ENCODE results near the gene TACR2.
A peak's percentile ranks its signal among the peaks of the same experiment; 100 is the strongest.

The TACR2 gene

GRCh38 chr10:69387500-69387899 lies 29.2 kb downstream of the TACR2 start:
- DNase-seq, result no peak
- intact Hi-C loops (cut with DNase I), result no loop called here

GRCh38 chr10:69385454-69386350 lies 31.0 kb downstream of the TACR2 start:
- no peak for DNase-seq
- intact Hi-C loops (cut with DNase I), result no loop called here

GRCh38 chr10:69384320-69384719 lies 32.4 kb downstream of the TACR2 start:
- intact Hi-C loops (cut with DNase I), result no loop called here
- no peak for DNase-seq

- no peak for DNase-seq
- intact Hi-C loops (cut with DNase I), result no loop called here
These were observed 33.2 kb downstream of the TACR2 start for GRCh38 chr10:69383558-69383957.

- no peak for DNase-seq
- intact Hi-C loops (cut with DNase I), result no loop called here
These were observed 34.2 kb downstream of the TACR2 start for GRCh38 chr10:69382382-69383117.

GRCh38 chr10:69379800-69380199 lies 36.9 kb downstream of the TACR2 start:
- intact Hi-C loops (cut with DNase I), result no loop called here
- no peak for DNase-seq

GRCh38 chr10:69377933-69378332 lies 38.8 kb downstream of the TACR2 start:
- intact Hi-C loops (cut with DNase I), result no loop called here
- DNase-seq, result no peak

- DNase-seq, result no peak
- intact Hi-C loops (cut with DNase I), result no loop called here
These were observed 39.5 kb downstream of the TACR2 start for GRCh38 chr10:69377191-69377590.

- DNase-seq, result no peak
- intact Hi-C loops (cut with DNase I), result no loop called here
These were observed 40.1 kb downstream of the TACR2 start for GRCh38 chr10:69376662-69377061.

- intact Hi-C loops (cut with DNase I), result no loop called here
- peak in 36 of 42 donors; percentile 14 to 79 (median 44) for DNase-seq
These were observed 41.2 kb downstream of the TACR2 start for GRCh38 chr10:69375307-69376151.

GRCh38 chr10:69374931-69375306 lies 41.8 kb downstream of the TACR2 start:
- DNase-seq, result no peak
- intact Hi-C loops (cut with DNase I), result no loop called here

- intact Hi-C loops (cut with DNase I), result no loop called here
- no peak for DNase-seq
These were observed 42.5 kb downstream of the TACR2 start for GRCh38 chr10:69374242-69374641.

- DNase-seq, result no peak
- intact Hi-C loops (cut with DNase I), result no loop called here
These were observed 44.4 kb downstream of the TACR2 start for GRCh38 chr10:69372126-69372980.

- intact Hi-C loops (cut with DNase I), result no loop called here
- DNase-seq, result no peak
These were observed 49.2 kb downstream of the TACR2 start for GRCh38 chr10:69367469-69367868.

- no peak for DNase-seq
- intact Hi-C loops (cut with DNase I), result no loop called here
These were observed 50.0 kb downstream of the TACR2 start for GRCh38 chr10:69366738-69367137.

- intact Hi-C loops (cut with DNase I), result no loop called here
- no peak for DNase-seq
These were observed 52.3 kb downstream of the TACR2 start for GRCh38 chr10:69364232-69364940.

- intact Hi-C loops (cut with DNase I), result no loop called here
- DNase-seq, result no peak
These were observed 53.1 kb downstream of the TACR2 start for GRCh38 chr10:69363666-69364065.

GRCh38 chr10:69362471-69362954 lies 54.2 kb downstream of the TACR2 start:
- intact Hi-C loops (cut with DNase I), result no loop called here
- peak in 1 of 42 donors; percentile 58 for DNase-seq
